A549 (cell line): ENCODE data around the gene MMP24. TPM values are rescaled to one million over a fixed set of nuclear protein-coding genes. Genes with fewer than 3 reads are reported as not detected.

ENCODE experiments used
- ATAC-seq, 2 experiments: fragments of 200-7000 bp in 1 of 2; fragments of >200 bp in 1 of 2; cut with Nextera tagmentation in 1 of 2; cut with Tn5 transposase in 1 of 2; 3 replicates each; pipeline versions ENCODE4 v1.8.0 to v1.9.1; 2018 to 2020; ENCODE audit warnings: mild to moderate bottlenecking in 1 of 2, moderate library complexity in 1 of 2
- CTCF ChIA-PET: fragments of 300-600 bp; sonication (Branson Sonifier 250); formaldehyde crosslinking; extraction: SDS; loops from one replicate; lab custom pipeline; 2021; ENCODE audit warnings: antibody characterized with exemption, inconsistent platforms; lab: Yijun Ruan, JAX
- POLR2A ChIA-PET: fragments of 350-600 bp; formaldehyde crosslinking; extraction: SDS; loops from one replicate; lab custom pipeline; 2021; ENCODE audit warnings: antibody characterized with exemption, inconsistent platforms; lab: Yijun Ruan, JAX
- DNase-seq, 2 experiments: peaks; one replicate each; pipeline versions ENCODE4 v3.0.0 to v3.0.0-alpha.2; 2011 to 2016; ENCODE audit warnings: low read depth in 1 of 2, low spot score in 1 of 2
- FAIRE-seq: peaks from 2 replicates; lab custom pipeline; 2011; peaks lifted over from hg19 to GRCh38; lab: Jason Lieb, UNC
- H3K27ac ChIP-seq, 2 experiments: fragments of >200 bp; sonication (Bioruptor Twin); formaldehyde crosslinking; 3 replicates each; pipeline ENCODE4 v1.5.1; 2016 to 2017
- H3K4me1 ChIP-seq: fragments of >200 bp; sonication (Bioruptor Twin); formaldehyde crosslinking; 3 replicates; pipeline ENCODE4 v1.6.1; 2016
- H3K4me2 ChIP-seq: fragments of >200 bp; sonication (Bioruptor Twin); formaldehyde crosslinking; 3 replicates; pipeline ENCODE4 v1.6.1; 2016
- H3K4me3 ChIP-seq: fragments of >200 bp; sonication (Bioruptor Twin); formaldehyde crosslinking; 3 replicates; pipeline ENCODE4 v1.5.1; 2016
- H3K9me3 ChIP-seq: fragments of >200 bp; sonication (Bioruptor Twin); formaldehyde crosslinking; 3 replicates; pipeline ENCODE4 v1.6.1; 2016
- BHLHE40 ChIP-seq: IDR thresholded peaks from 2 replicates; pipeline ENCODE4 v1.6.1; 2012; ENCODE audit warnings: low read depth, low read length, inconsistent platforms
- CEBPB ChIP-seq, 2 experiments: fragments of >200 bp in 1 of 2; sonication (Bioruptor Twin) in 1 of 2; formaldehyde crosslinking in 1 of 2; IDR thresholded peaks; 2 replicates each; pipeline ENCODE4 v1.6.1; 2012 to 2016
- CHD2 ChIP-seq: fragments of 150-350 bp; IDR thresholded peaks from 2 replicates; pipeline ENCODE4 v1.6.1; 2014; ENCODE audit warnings: low read length; ENCODE audit not compliant: partially characterized antibody
- EP300 ChIP-seq, 2 experiments: fragments of >200 bp; sonication (Bioruptor Twin); formaldehyde crosslinking; IDR thresholded peaks; 2 replicates in 1 of 2; 3 replicates in 1 of 2; pipeline ENCODE4 v1.6.1; 2016 to 2017
- ESRRA ChIP-seq: fragments of 150-350 bp; IDR thresholded peaks from 2 replicates; pipeline ENCODE4 v1.6.1; 2014; ENCODE audit warnings: mild to moderate bottlenecking, low read length, borderline replicate concordance
- FOSB ChIP-seq: fragments of 250-450 bp; sonication (Bioruptor Pico); IDR thresholded peaks from 2 replicates; pipeline ENCODE4 v1.5.0; 2020; ENCODE audit warnings: mild to moderate bottlenecking, moderate library complexity
- FOSL2 ChIP-seq, 2 experiments: fragments of 450-650 bp in 1 of 2; fragments of >200 bp in 1 of 2; sonication (Bioruptor Twin) in 1 of 2; formaldehyde crosslinking; IDR thresholded peaks; 2 replicates each; pipeline versions ENCODE4 v1.5.0 to v1.6.1; 2016 to 2020; ENCODE audit warnings: mild to moderate bottlenecking in 1 of 2, moderate library complexity in 1 of 2
- FOXS1 ChIP-seq: fragments of 250-450 bp; sonication (Bioruptor Pico); IDR thresholded peaks from 2 replicates; pipeline ENCODE4 v1.5.0; 2020; ENCODE audit warnings: mild to moderate bottlenecking, moderate library complexity
- GATA3 ChIP-seq: IDR thresholded peaks from 2 replicates; pipeline ENCODE4 v1.6.1; 2012; ENCODE audit warnings: borderline replicate concordance
- HOXA7 ChIP-seq: fragments of 250-450 bp; sonication (Bioruptor Pico); IDR thresholded peaks from 2 replicates; pipeline ENCODE4 v1.5.0; 2020; ENCODE audit warnings: mild to moderate bottlenecking, moderate library complexity
- HOXB13 ChIP-seq: fragments of 250-450 bp; sonication (Bioruptor Pico); IDR thresholded peaks from 2 replicates; pipeline ENCODE4 v1.5.0; 2020; ENCODE audit warnings: low read depth, mild to moderate bottlenecking, moderate library complexity
- HOXB5 ChIP-seq: fragments of 250-450 bp; sonication (Bioruptor Pico); IDR thresholded peaks from 2 replicates; pipeline ENCODE4 v1.5.0; 2020; ENCODE audit warnings: mild to moderate bottlenecking, moderate library complexity
- JUN ChIP-seq, 2 experiments: fragments of >200 bp; sonication (Bioruptor Twin); formaldehyde crosslinking; IDR thresholded peaks; 2 replicates in 1 of 2; 3 replicates in 1 of 2; pipeline ENCODE4 v1.6.1; 2016 to 2017
- JUNB ChIP-seq: fragments of >200 bp; sonication (Bioruptor Twin); formaldehyde crosslinking; IDR thresholded peaks from 2 replicates; pipeline ENCODE4 v1.6.1; 2016
- KDM1A ChIP-seq: fragments of 200-600 bp; sonication (generic); IDR thresholded peaks from 2 replicates; pipeline ENCODE4 v1.6.1; 2016; ENCODE audit warnings: low read depth, mild to moderate bottlenecking
- MAFK ChIP-seq: fragments of 450-650 bp; IDR thresholded peaks from 2 replicates; pipeline ENCODE4 v1.6.1; 2014; ENCODE audit not compliant: partially characterized antibody
- MAZ ChIP-seq: fragments of 150-350 bp; IDR thresholded peaks from 2 replicates; pipeline ENCODE4 v1.6.1; 2014; ENCODE audit warnings: antibody characterized with exemption, low read depth, low read length, borderline replicate concordance
- NPAS2 ChIP-seq: fragments of 250-450 bp; sonication (Bioruptor Pico); IDR thresholded peaks from 2 replicates; pipeline ENCODE4 v1.8.0; 2022; ENCODE audit warnings: mild to moderate bottlenecking, moderate library complexity, borderline replicate concordance
- NR3C1 ChIP-seq: fragments of >200 bp; sonication (Bioruptor Twin); formaldehyde crosslinking; IDR thresholded peaks from 3 replicates; pipeline ENCODE4 v1.6.1; 2017
- PHF8 ChIP-seq: fragments of 200-600 bp; sonication (generic); IDR thresholded peaks from 2 replicates; pipeline ENCODE4 v1.6.1; 2016; ENCODE audit warnings: low read depth, mild to moderate bottlenecking, antibody characterized with exemption, moderate library complexity, borderline replicate concordance
- RAD21 ChIP-seq, 2 experiments: fragments of >200 bp in 1 of 2; sonication (Bioruptor Twin) in 1 of 2; formaldehyde crosslinking in 1 of 2; IDR thresholded peaks in 1 of 2; conservative IDR thresholded peaks in 1 of 2; 2 replicates in 1 of 2; 3 replicates in 1 of 2; pipeline ENCODE4 v1.6.1; 2012 to 2018; ENCODE audit warnings: inconsistent platforms in 1 of 2
- RNF2 ChIP-seq: fragments of 200-600 bp; sonication (generic); IDR thresholded peaks from 2 replicates; pipeline ENCODE4 v1.6.1; 2016; ENCODE audit warnings: low read depth, mild to moderate bottlenecking, antibody characterized with exemption, moderate library complexity, borderline replicate concordance
- SMC3 ChIP-seq: fragments of >200 bp; sonication (Bioruptor Twin); formaldehyde crosslinking; IDR thresholded peaks from 3 replicates; pipeline ENCODE4 v1.6.1; 2018; ENCODE audit warnings: inconsistent platforms
- TFCP2L1 ChIP-seq: fragments of 250-450 bp; sonication (Bioruptor Pico); IDR thresholded peaks from 2 replicates; pipeline ENCODE4 v1.5.0; 2021; ENCODE audit warnings: mild to moderate bottlenecking
- ZFP36 ChIP-seq: fragments of 450-650 bp; IDR thresholded peaks from 2 replicates; pipeline ENCODE4 v1.6.1; 2014; ENCODE audit warnings: borderline replicate concordance; ENCODE audit not compliant: partially characterized antibody
- WGBS: methylation state at CpG from one replicate; pipeline ENCODE4 v1.1.6; 2017; ENCODE audit errors: missing lambda C conversion rate; 5-methylcytosine and 5-hydroxymethylcytosine counted together
- polyA plus RNA-seq, 4 experiments: library from polyadenylated mRNA; depleted of rRNA in 3 of 4; stranded (reverse); fragments of >200 nt; fragmentation: RNase III in 1 of 4; extraction: RNeasy Plus Mini Kit Qiagen cat#74134 plus additional on column Dnase treatment in 1 of 4; gene quantifications; 2 replicates in 3 of 4; 3 replicates in 1 of 4; pipeline ENCODE4 v1.2.3, GENCODE V29; 2011 to 2017
- TF ChIP-seq, protein P1 (sequence below): fragments of >200 bp; sonication (Bioruptor Twin); formaldehyde crosslinking; IDR thresholded peaks from 3 replicates; pipeline ENCODE4 v1.5.1; 2016
- TF ChIP-seq, protein P2 (sequence below): fragments of >200 bp; sonication (Bioruptor Twin); formaldehyde crosslinking; IDR thresholded peaks from 3 replicates; pipeline ENCODE4 v1.6.1; 2016
- TF ChIP-seq, protein P3 (sequence below): IDR thresholded peaks from 2 replicates; pipeline ENCODE4 v1.6.1; 2012
- TF ChIP-seq, protein P4 (sequence below): IDR thresholded peaks from 2 replicates; pipeline ENCODE4 v1.6.1; 2012; ENCODE audit warnings: low read depth, borderline replicate concordance

Gene MMP24
- polyA plus RNA-seq, 2 of the 4 experiments (the other 2 are of a cell fraction), result 21.3 to 33.3 TPM

DNA sequence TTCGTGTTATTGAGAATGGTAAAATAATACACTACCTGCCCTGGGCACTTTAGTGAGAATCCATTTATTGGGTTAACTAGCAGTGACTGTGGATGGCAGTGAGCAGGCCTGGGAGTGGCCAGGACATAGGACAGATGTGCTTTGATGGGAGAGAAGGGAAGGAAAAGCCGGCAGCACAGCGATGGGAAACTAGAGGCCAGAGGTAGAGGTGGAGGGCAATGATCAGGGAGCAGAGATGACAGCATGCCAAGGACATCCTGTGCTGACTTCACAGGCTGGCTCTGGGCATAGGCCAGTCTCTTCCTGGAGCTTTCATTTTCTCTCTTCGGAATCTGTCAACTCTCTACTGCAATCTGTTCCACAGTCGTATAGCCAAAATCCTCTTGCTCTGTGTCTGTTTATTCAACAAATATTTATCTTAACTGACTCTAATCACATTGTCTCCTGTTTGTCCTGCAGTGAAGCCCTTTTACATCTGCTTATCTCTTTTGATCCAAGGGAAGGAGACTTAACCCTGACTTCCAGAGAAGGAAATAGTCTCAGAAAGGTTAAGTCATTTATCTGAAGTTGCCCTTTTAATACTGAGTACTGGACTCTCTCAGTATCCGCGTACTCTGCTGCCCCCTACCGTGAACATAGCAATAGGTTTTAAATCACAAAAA, 18.4 kb upstream of the MMP24 start (continued):
- TF ChIP-seq KDM1A (no peak), SMC3 (peak; percentile 92), HOXA7 (CRISPR knock-in tag) (no peak), HOXB5 (CRISPR knock-in tag) (no peak)
- TF ChIP-seq, protein P1, sequence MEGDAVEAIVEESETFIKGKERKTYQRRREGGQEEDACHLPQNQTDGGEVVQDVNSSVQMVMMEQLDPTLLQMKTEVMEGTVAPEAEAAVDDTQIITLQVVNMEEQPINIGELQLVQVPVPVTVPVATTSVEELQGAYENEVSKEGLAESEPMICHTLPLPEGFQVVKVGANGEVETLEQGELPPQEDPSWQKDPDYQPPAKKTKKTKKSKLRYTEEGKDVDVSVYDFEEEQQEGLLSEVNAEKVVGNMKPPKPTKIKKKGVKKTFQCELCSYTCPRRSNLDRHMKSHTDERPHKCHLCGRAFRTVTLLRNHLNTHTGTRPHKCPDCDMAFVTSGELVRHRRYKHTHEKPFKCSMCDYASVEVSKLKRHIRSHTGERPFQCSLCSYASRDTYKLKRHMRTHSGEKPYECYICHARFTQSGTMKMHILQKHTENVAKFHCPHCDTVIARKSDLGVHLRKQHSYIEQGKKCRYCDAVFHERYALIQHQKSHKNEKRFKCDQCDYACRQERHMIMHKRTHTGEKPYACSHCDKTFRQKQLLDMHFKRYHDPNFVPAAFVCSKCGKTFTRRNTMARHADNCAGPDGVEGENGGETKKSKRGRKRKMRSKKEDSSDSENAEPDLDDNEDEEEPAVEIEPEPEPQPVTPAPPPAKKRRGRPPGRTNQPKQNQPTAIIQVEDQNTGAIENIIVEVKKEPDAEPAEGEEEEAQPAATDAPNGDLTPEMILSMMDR, result peak; percentile 91

DNA sequence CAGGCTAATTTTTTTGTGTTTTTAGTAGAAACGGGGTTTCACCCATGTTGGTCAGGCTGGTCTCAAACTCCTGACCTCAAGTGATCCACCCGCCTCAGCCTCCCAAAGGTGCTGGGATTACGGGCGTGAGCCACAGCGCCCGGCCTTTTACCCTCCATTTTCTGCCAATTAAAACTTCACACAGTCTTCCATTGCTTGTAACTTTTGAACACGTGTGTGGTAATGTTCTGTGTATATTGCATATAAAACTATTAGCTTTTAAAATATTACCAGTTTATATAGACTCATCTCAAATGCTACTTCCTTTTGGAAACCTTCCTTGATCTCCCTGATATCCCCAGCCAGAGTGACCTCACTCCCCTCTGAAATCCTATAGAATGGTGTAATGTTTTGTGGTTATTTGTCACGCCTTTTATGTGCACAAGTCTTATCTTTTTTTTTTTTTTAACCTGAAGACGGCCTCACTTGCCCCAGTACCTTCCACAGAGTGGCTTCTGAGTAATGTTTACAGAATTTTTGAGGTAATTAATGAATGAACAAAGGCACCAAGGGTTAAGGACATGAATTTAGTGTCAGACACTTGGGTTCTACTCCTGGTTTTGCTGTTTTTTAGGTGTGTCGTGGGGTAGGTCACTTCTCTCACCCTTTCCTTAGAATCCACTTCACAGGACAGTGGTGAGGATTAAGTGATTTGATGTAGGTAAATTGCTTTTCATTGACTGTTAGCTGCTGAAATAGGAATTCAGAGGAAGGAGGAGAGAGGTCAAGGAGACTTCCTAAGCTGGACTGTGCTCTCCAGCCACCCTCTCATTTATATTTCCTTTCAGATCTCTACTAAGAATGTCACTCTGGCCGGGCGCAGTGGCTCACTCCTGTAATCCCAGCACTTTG, 11.2 kb upstream of the MMP24 start:
- Histone ChIP-seq H3K4me1 (peaks cover 63% of the 10 kb centered on the region), H3K9me3 (no peaks in the 10 kb centered on the region), H3K4me3 (no peak overlapping the region)
- TF ChIP-seq NPAS2, result no peak
- peak; percentile 60 to 82 for TF ChIP-seq CEBPB (IDR thresholded peaks at IDR 0.05)
- TF ChIP-seq BHLHE40, result no peak
- peak; percentile 91 for TF ChIP-seq GATA3
- 0 out of 3 replicates have a peak, but pooled peaks have one; percentile 5 for TF ChIP-seq SMC3
- no peak for TF ChIP-seq MAZ
- TF ChIP-seq JUN (IDR thresholded peaks at IDR 0.05), result peak; percentile 73 to 81; a peak in 4 of 5 replicates
- no peak for TF ChIP-seq MAFK
- TF ChIP-seq ESRRA, result no peak
- TF ChIP-seq FOSL2 (IDR thresholded peaks at IDR 0.05), result no peak; the same call in 1 of the 2 replicates
- peak; percentile 72 for TF ChIP-seq FOSL2 (CRISPR knock-in tag; IDR thresholded peaks at IDR 0.05)
- TF ChIP-seq, protein P2, sequence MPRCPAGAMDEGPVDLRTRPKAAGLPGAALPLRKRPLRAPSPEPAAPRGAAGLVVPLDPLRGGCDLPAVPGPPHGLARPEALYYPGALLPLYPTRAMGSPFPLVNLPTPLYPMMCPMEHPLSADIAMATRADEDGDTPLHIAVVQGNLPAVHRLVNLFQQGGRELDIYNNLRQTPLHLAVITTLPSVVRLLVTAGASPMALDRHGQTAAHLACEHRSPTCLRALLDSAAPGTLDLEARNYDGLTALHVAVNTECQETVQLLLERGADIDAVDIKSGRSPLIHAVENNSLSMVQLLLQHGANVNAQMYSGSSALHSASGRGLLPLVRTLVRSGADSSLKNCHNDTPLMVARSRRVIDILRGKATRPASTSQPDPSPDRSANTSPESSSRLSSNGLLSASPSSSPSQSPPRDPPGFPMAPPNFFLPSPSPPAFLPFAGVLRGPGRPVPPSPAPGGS, result 0 out of 3 replicates have a peak, but pooled peaks have one; percentile 53
- TF ChIP-seq HOXB5 (CRISPR knock-in tag), result peak; percentile 70; the same call in 1 of the 2 replicates
- TF ChIP-seq EP300 (IDR thresholded peaks at IDR 0.05), result peak; percentile 54 to 92; a peak in 3 of 5 replicates
- no peak for TF ChIP-seq FOXS1 (CRISPR knock-in tag)
- no peak for TF ChIP-seq PHF8
- no peak for TF ChIP-seq RNF2
- TF ChIP-seq, protein P3, sequence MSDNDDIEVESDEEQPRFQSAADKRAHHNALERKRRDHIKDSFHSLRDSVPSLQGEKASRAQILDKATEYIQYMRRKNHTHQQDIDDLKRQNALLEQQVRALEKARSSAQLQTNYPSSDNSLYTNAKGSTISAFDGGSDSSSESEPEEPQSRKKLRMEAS, result peak; percentile 69
- TF ChIP-seq TFCP2L1 (CRISPR knock-in tag), result no peak
- no peak for TF ChIP-seq ZFP36
- peak; percentile 22 to 28; a peak in 1 of 5 replicates for TF ChIP-seq RAD21 (conservative IDR thresholded peaks at IDR 0.05 in 1 of 2, IDR thresholded peaks at IDR 0.05 in 1 of 2)
- no peak for TF ChIP-seq FOSB (CRISPR knock-in tag)
- TF ChIP-seq JUNB, result peak; percentile 77; the same call in 1 of the 2 replicates
- peak; percentile 81; the same call in 1 of the 2 replicates for TF ChIP-seq HOXB13 (CRISPR knock-in tag)
- TF ChIP-seq, protein P4, sequence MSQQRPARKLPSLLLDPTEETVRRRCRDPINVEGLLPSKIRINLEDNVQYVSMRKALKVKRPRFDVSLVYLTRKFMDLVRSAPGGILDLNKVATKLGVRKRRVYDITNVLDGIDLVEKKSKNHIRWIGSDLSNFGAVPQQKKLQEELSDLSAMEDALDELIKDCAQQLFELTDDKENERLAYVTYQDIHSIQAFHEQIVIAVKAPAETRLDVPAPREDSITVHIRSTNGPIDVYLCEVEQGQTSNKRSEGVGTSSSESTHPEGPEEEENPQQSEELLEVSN, result peak; percentile 60; the same call in 1 of the 2 replicates
- TF ChIP-seq NR3C1, result no peak
- TF ChIP-seq CHD2, result no peak
- TF ChIP-seq, all 56 proteins: peak for 13
- FAIRE-seq (peak; percentile 61), DNase-seq (peak; percentile 74 to 88), ATAC-seq (peak; percentile 88 to 93)
- ChIA-PET CTCF (interaction anchor here (0.6 to 5.3 kb wide), 10 partner anchors 12 to 126 kb away, joined by 3 to 21 read pairs (median 6); partner anchors contain the start of gene EDEM2), POLR2A (interaction anchor here (0.7 to 1.3 kb wide), 2 partner anchors 11 to 12 kb away, joined by 3 to 6 read pairs; partner anchors contain the start of gene MMP24)
- peak overlapping the region; percentile 54 for H3K4me2 ChIP-seq
- peak overlapping the region; percentile 76 to 91 for H3K27ac ChIP-seq
- WGBS, result 38% methylated on average over 12 of the region's 12 CpGs
